ENCODE measurements around the gene SYT15.

GRCh38 chr10:46553238-46554049 is 25.5 kb upstream of the SYT15 start:
- no peak for TF ChIP-seq CTCF (IDR thresholded peaks at IDR 0.05)
- TF ChIP-seq POLR2AphosphoS5 (IDR thresholded peaks at IDR 0.05; ENCODE audit: low read depth, low read length): no peak
